Measurements from ENCODE around the gene CTNNBIP1.

The CTNNBIP1 gene

GRCh38 chr1:9942399-9942938, 32.4 kb upstream of the CTNNBIP1 start:
- Histone ChIP-seq H3K27ac (peak overlapping the region; percentile 65), H3K9me3 (ENCODE audit: control insufficient read depth, low read length) (no peaks in the 10 kb centered on the region), H3K9ac (peak overlapping the region; percentile 24), H3K79me2 (no peaks in the 10 kb centered on the region), H3K4me2 (ENCODE audit: low read length) (peak overlapping the region; percentile 87), H3K4me3 (ENCODE audit: low read depth, low read length) (peak overlapping the region; percentile 86), H2AFZ (peak overlapping the region; percentile 75), H3K4me1 (no peaks in the 10 kb centered on the region), H3K27me3 (ENCODE audit: control insufficient read depth, insufficient read depth, low read length) (no peaks in the 10 kb centered on the region), H3K36me3 (ENCODE audit: control insufficient read depth, insufficient read depth, low read length) (no peaks in the 10 kb centered on the region)
- peak; percentile 18 for TF ChIP-seq CTCF (IDR thresholded peaks at IDR 0.05)

GRCh38 chr1:9929431-9930385, 19.6 kb upstream of the CTNNBIP1 start:
- H3K27ac ChIP-seq = no peak overlapping the region
- H3K9me3 ChIP-seq (ENCODE audit: control insufficient read depth, low read length) = no peaks in the 10 kb centered on the region
- H3K27me3 ChIP-seq (ENCODE audit: control insufficient read depth, insufficient read depth, low read length) = no peaks in the 10 kb centered on the region
- H3K4me1 ChIP-seq = no peaks in the 10 kb centered on the region
- H3K79me2 ChIP-seq = no peaks in the 10 kb centered on the region
- no peak overlapping the region for H3K9ac ChIP-seq
- H3K4me3 ChIP-seq (ENCODE audit: low read depth, low read length) = no peak overlapping the region
- H2AFZ ChIP-seq = no peak overlapping the region
- no peak overlapping the region for H3K4me2 ChIP-seq (ENCODE audit: low read length)
- H3K36me3 ChIP-seq (ENCODE audit: control insufficient read depth, insufficient read depth, low read length) = no peaks in the 10 kb centered on the region
- no peak for TF ChIP-seq CTCF (IDR thresholded peaks at IDR 0.05)

- TF ChIP-seq CTCF (IDR thresholded peaks at IDR 0.05) = no peak
- Histone ChIP-seq H3K4me1 (no peaks in the 10 kb centered on the region), H3K79me2 (no peaks in the 10 kb centered on the region), H3K27ac (no peak overlapping the region), H3K9me3 (ENCODE audit: control insufficient read depth, low read length) (no peaks in the 10 kb centered on the region), H3K27me3 (ENCODE audit: control insufficient read depth, insufficient read depth, low read length) (no peaks in the 10 kb centered on the region), H3K4me3 (ENCODE audit: low read depth, low read length) (no peak overlapping the region), H3K9ac (no peak overlapping the region), H3K4me2 (ENCODE audit: low read length) (no peak overlapping the region), H3K36me3 (ENCODE audit: control insufficient read depth, insufficient read depth, low read length) (no peaks in the 10 kb centered on the region), H2AFZ (no peak overlapping the region)
These were observed 17.2 kb upstream of the CTNNBIP1 start for GRCh38 chr1:9927259-9927658.

- Histone ChIP-seq H2AFZ (no peak overlapping the region), H3K27ac (no peak overlapping the region), H3K4me2 (ENCODE audit: low read length) (no peak overlapping the region), H3K27me3 (ENCODE audit: control insufficient read depth, insufficient read depth, low read length) (no peaks in the 10 kb centered on the region), H3K4me3 (ENCODE audit: low read depth, low read length) (no peak overlapping the region), H3K79me2 (no peaks in the 10 kb centered on the region), H3K36me3 (ENCODE audit: control insufficient read depth, insufficient read depth, low read length) (no peaks in the 10 kb centered on the region), H3K4me1 (no peaks in the 10 kb centered on the region), H3K9me3 (ENCODE audit: control insufficient read depth, low read length) (no peaks in the 10 kb centered on the region), H3K9ac (no peak overlapping the region)
- no peak for TF ChIP-seq CTCF (IDR thresholded peaks at IDR 0.05)
These were observed 12.3 kb upstream of the CTNNBIP1 start for GRCh38 chr1:9922342-9922741.
